Measurements from ENCODE around the gene CCNJ.

DNA sequence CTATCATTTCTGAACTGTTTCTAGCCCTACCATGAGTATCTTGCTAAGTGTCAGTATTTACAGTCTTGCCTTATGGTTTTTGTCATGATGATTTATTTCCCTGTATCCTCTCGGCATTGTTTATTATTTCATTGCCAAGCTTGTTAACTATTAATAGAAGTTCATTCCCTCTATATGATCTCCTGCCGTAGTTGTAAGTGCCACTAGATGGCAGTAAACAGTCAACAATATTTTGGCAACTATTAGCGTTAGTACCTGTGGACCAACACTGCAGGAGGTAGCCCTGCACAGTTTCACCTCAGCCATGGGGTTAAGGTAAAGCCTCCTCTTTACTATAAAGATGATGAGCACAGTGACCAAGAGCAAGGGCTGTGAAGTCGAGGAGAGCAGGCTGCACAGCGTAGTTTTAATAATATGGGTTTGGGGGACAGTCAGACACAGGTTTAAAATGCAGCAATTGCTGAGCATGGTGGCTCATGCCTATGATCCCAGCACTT lies 26.1 kb upstream of the CCNJ start:
- TF ChIP-seq, protein P1, sequence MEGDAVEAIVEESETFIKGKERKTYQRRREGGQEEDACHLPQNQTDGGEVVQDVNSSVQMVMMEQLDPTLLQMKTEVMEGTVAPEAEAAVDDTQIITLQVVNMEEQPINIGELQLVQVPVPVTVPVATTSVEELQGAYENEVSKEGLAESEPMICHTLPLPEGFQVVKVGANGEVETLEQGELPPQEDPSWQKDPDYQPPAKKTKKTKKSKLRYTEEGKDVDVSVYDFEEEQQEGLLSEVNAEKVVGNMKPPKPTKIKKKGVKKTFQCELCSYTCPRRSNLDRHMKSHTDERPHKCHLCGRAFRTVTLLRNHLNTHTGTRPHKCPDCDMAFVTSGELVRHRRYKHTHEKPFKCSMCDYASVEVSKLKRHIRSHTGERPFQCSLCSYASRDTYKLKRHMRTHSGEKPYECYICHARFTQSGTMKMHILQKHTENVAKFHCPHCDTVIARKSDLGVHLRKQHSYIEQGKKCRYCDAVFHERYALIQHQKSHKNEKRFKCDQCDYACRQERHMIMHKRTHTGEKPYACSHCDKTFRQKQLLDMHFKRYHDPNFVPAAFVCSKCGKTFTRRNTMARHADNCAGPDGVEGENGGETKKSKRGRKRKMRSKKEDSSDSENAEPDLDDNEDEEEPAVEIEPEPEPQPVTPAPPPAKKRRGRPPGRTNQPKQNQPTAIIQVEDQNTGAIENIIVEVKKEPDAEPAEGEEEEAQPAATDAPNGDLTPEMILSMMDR (IDR thresholded peaks at IDR 0.05), result peak; percentile 9 to 63 (median 43)
- no peak for TF ChIP-seq POLR2AphosphoS5 (IDR thresholded peaks at IDR 0.05)
